KOPT-K1 (cell line): ENCODE results near the gene SPEG.
"Not testable (repeated sequence)": the region's sequence is repeated elsewhere in the genome, so short reads cannot be mapped to it uniquely, and the experiment has no call there.

Source experiments
- H3K27ac ChIP-seq: fragments of 200-600 bp; sonication (generic); 2 replicates; pipeline ENCODE4 v1.5.1; 2016; ENCODE audit warnings: antibody characterized with exemption, mild to moderate bottlenecking, low read depth, low read length; ENCODE audit not compliant: poor library complexity, severe bottlenecking
- H3K36me3 ChIP-seq: fragments of 200-600 bp; sonication (generic); 2 replicates; pipeline ENCODE4 v1.5.1; 2017; ENCODE audit warnings: antibody characterized with exemption, mild to moderate bottlenecking, low read length, moderate library complexity; ENCODE audit not compliant: insufficient read depth
- H3K9me3 ChIP-seq: fragments of 200-600 bp; sonication (generic); 2 replicates; pipeline ENCODE4 v1.5.1; 2017; ENCODE audit warnings: antibody characterized with exemption, low read length, mild to moderate bottlenecking; ENCODE audit not compliant: insufficient read depth, poor library complexity, severe bottlenecking

SPEG gene

GRCh38 chr2:219434718-219435525 is at the start of gene SPEG:
Gene SPEG, plus strand, starts transcription at chr2:219434843. Its CDS starts 135 bp downstream, at chr2:219434978.
- Histone ChIP-seq H3K27ac (no peak within 1 kb of the TSS), H3K36me3 (no peaks in the 10 kb centered on the region), H3K9me3 (no peaks in the 10 kb centered on the region)

- Histone ChIP-seq H3K36me3 (peaks cover 66% of the 10 kb centered on the region), H3K27ac (no peak overlapping the region), H3K9me3 (no peaks in the 10 kb centered on the region)
These were observed 49.8 kb upstream of the SPEG start for GRCh38 chr2:219384859-219385258.

GRCh38 chr2:219385958-219386520 is 48.6 kb upstream of the SPEG start:
- H3K9me3 ChIP-seq, result peaks cover 8% of the 10 kb centered on the region
- no peak overlapping the region for H3K27ac ChIP-seq
- peaks cover 55% of the 10 kb centered on the region for H3K36me3 ChIP-seq

- Histone ChIP-seq H3K36me3 (peaks cover 48% of the 10 kb centered on the region), H3K27ac (peak overlapping the region; percentile 86)
These were observed 47.9 kb upstream of the SPEG start for GRCh38 chr2:219386532-219387280.

GRCh38 chr2:219387306-219388120 is 47.1 kb upstream of the SPEG start, which contains the start of gene DNPEP:
Gene DNPEP, minus strand, starts transcription at chr2:219387912. Its CDS starts 118 bp downstream, at chr2:219387794.
- peaks cover 40% of the 10 kb centered on the region for H3K36me3 ChIP-seq
- H3K27ac ChIP-seq, result peak within 1 kb of the TSS; percentile 86

More at GRCh38 chr2:219386532-219387280, 47.9 kb upstream of the SPEG start:
- peaks cover 9% of the 10 kb centered on the region for H3K9me3 ChIP-seq

GRCh38 chr2:219388121-219388906 is 46.3 kb upstream of the SPEG start:
- Histone ChIP-seq H3K27ac (peak overlapping the region; percentile 20), H3K9me3 (peaks cover 9% of the 10 kb centered on the region), H3K36me3 (peaks cover 32% of the 10 kb centered on the region)

More at GRCh38 chr2:219387306-219388120, 47.1 kb upstream of the SPEG start, which contains the start of gene DNPEP:
- H3K9me3 ChIP-seq, result peaks cover 9% of the 10 kb centered on the region

GRCh38 chr2:219388907-219389156 is 45.8 kb upstream of the SPEG start:
- H3K27ac ChIP-seq, result peak overlapping the region; percentile 20
- H3K9me3 ChIP-seq, result peaks cover 9% of the 10 kb centered on the region
- peaks cover 27% of the 10 kb centered on the region for H3K36me3 ChIP-seq

GRCh38 chr2:219392754-219393153 is 41.9 kb upstream of the SPEG start:
- H3K27ac ChIP-seq, result no peak overlapping the region

GRCh38 chr2:219395056-219395455 is 39.6 kb upstream of the SPEG start:
- not testable (repeated sequence) for H3K36me3 ChIP-seq, H3K9me3 ChIP-seq, H3K27ac ChIP-seq

More at GRCh38 chr2:219392754-219393153, 41.9 kb upstream of the SPEG start:
- peaks cover 9% of the 10 kb centered on the region for H3K9me3 ChIP-seq
- no peaks in the 10 kb centered on the region for H3K36me3 ChIP-seq

GRCh38 chr2:219395609-219396008 is 39.0 kb upstream of the SPEG start:
- Histone ChIP-seq H3K36me3 (no peaks in the 10 kb centered on the region), H3K9me3 (peaks cover 6% of the 10 kb centered on the region), H3K27ac (no peak overlapping the region)

- H3K36me3 ChIP-seq, result no peaks in the 10 kb centered on the region
- H3K9me3 ChIP-seq, result no peaks in the 10 kb centered on the region
- H3K27ac ChIP-seq, result no peak overlapping the region
These were observed 37.7 kb upstream of the SPEG start for GRCh38 chr2:219396863-219397457.

GRCh38 chr2:219398721-219399363 is 35.8 kb upstream of the SPEG start:
- no peaks in the 10 kb centered on the region for H3K36me3 ChIP-seq
- H3K9me3 ChIP-seq, result no peaks in the 10 kb centered on the region
- no peak overlapping the region for H3K27ac ChIP-seq

GRCh38 chr2:219399716-219400478 is 34.7 kb upstream of the SPEG start:
- Histone ChIP-seq H3K36me3 (no peaks in the 10 kb centered on the region), H3K27ac (no peak overlapping the region)

More at GRCh38 chr2:219399716-219400478, 34.7 kb upstream of the SPEG start:
- no peaks in the 10 kb centered on the region for H3K9me3 ChIP-seq
